ENCODE data around the gene BCL2L11.

GRCh38 chr2:111208639-111209038 is 87.9 kb downstream of the BCL2L11 start:
- TF ChIP-seq PPARA (CRISPR knock-in tag; IDR thresholded peaks at IDR 0.05; ENCODE audit: borderline replicate concordance) (no peak), POU6F1 (CRISPR knock-in tag; IDR thresholded peaks at IDR 0.05; ENCODE audit: borderline replicate concordance, low read depth) (no peak), BACH2 (CRISPR knock-in tag; IDR thresholded peaks at IDR 0.05; ENCODE audit: borderline replicate concordance) (no peak)
